H1 (cell line): ENCODE measurements around the gene CPSF4L. TPM values are rescaled to one million over a fixed set of nuclear protein-coding genes. Genes with fewer than 3 reads are reported as not detected.

Source experiments
- CTCF ChIA-PET: fragments of 300-600 bp; sonication (Branson Sonifier 250); formaldehyde crosslinking; loops from one replicate; lab custom pipeline; 2021; ENCODE audit not compliant: partially characterized antibody; lab: Charles Lee
- POLR2A ChIA-PET: fragments of 300-600 bp; sonication (Branson Sonifier 250); formaldehyde crosslinking; loops from one replicate; lab custom pipeline; 2021; ENCODE audit warnings: inconsistent platforms; ENCODE audit not compliant: partially characterized antibody; lab: Charles Lee
- DNase-seq, 2 experiments: peaks; one replicate each; pipeline versions ENCODE4 v3.0.0 to v3.0.0-alpha.2; 2010 to 2022; ENCODE audit warnings: low spot score in 2 of 2, low read depth in 1 of 2, mixed read lengths in 1 of 2
- FAIRE-seq: peaks from 2 replicates; lab custom pipeline; 2011; peaks lifted over from hg19 to GRCh38; lab: Jason Lieb, UNC
- H2AFZ ChIP-seq: 2 replicates; pipeline ENCODE4 v1.8.1; 2012; ENCODE audit warnings: low read length, inconsistent platforms
- H2AK5ac ChIP-seq: 2 replicates; pipeline ENCODE4 v1.6.1; 2013; ENCODE audit warnings: low read depth, low read length
- H2BK120ac ChIP-seq: replicated peaks from 2 replicates; pipeline ENCODE3; 2013; ENCODE audit warnings: low read depth, low read length, inconsistent platforms
- H2BK12ac ChIP-seq: 2 replicates; pipeline ENCODE4 v1.6.1; 2013; ENCODE audit warnings: low read depth, low read length
- H2BK15ac ChIP-seq: 2 replicates; pipeline ENCODE4 v1.6.1; 2013; ENCODE audit warnings: low read length
- H2BK20ac ChIP-seq: 2 replicates; pipeline ENCODE4 v1.6.1; 2013; ENCODE audit warnings: low read length
- H2BK5ac ChIP-seq: 2 replicates; pipeline ENCODE4 v1.6.1; 2013; ENCODE audit warnings: low read depth, low read length
- H3K14ac ChIP-seq: 2 replicates; pipeline ENCODE4 v1.6.1; 2013; ENCODE audit warnings: inconsistent platforms; ENCODE audit not compliant: insufficient read length
- H3K18ac ChIP-seq: 2 replicates; pipeline ENCODE4 v1.6.1; 2013; ENCODE audit warnings: low read length; ENCODE audit errors: extremely low read depth
- H3K23ac ChIP-seq: 2 replicates; pipeline ENCODE4 v1.6.1; 2013; ENCODE audit warnings: inconsistent platforms; ENCODE audit not compliant: insufficient read length
- H3K23me2 ChIP-seq: 2 replicates; pipeline ENCODE4 v1.6.1; 2013; ENCODE audit warnings: low read depth, low read length
- H3K27ac ChIP-seq: 2 replicates; pipeline ENCODE4 v1.6.1; 2011; ENCODE audit warnings: low read depth, low read length, inconsistent platforms
- H3K27me3 ChIP-seq, 4 experiments: replicated peaks in 1 of 4; 1 replicate in 1 of 4; 2 replicates in 3 of 4; pipeline versions ENCODE4 v1.6.1 to v1.8.1; 2011 to 2013; ENCODE audit warnings: low read length in 3 of 4, mild to moderate bottlenecking in 3 of 4, inconsistent platforms in 2 of 4, mixed read lengths in 2 of 4, moderate library complexity in 1 of 4; ENCODE audit not compliant: control insufficient read depth in 3 of 4, insufficient read depth in 3 of 4; ENCODE audit errors: extremely low read depth in 1 of 4
- H3K36me3 ChIP-seq, 4 experiments: 2 replicates each; pipeline versions ENCODE4 v1.6.1 to v1.8.1; 2011 to 2013; ENCODE audit warnings: mild to moderate bottlenecking in 4 of 4, low read length in 3 of 4, moderate library complexity in 2 of 4, control low read depth in 1 of 4, inconsistent platforms in 1 of 4; ENCODE audit not compliant: insufficient read depth in 4 of 4, control insufficient read depth in 2 of 4
- H3K4ac ChIP-seq: replicated peaks from 2 replicates; pipeline ENCODE3; 2013; ENCODE audit warnings: low read length, low read depth, mixed read lengths, inconsistent platforms; ENCODE audit not compliant: insufficient read length
- H3K4me1 ChIP-seq, 4 experiments: replicated peaks in 1 of 4; 1 replicate in 1 of 4; 2 replicates in 3 of 4; pipeline versions ENCODE4 v1.6.1 to v1.8.1; 2011 to 2013; ENCODE audit warnings: low read length in 3 of 4, inconsistent platforms in 2 of 4, mixed read lengths in 1 of 4; ENCODE audit not compliant: insufficient read depth in 4 of 4, control insufficient read depth in 3 of 4
- H3K4me2 ChIP-seq, 2 experiments: 2 replicates each; pipeline versions ENCODE4 v1.6.1 to v1.8.1; 2011 to 2013; ENCODE audit warnings: low read depth in 2 of 2, low read length in 2 of 2, control low read depth in 1 of 2, inconsistent platforms in 1 of 2, mild to moderate bottlenecking in 1 of 2; ENCODE audit not compliant: insufficient read depth in 1 of 2
- H3K4me3 ChIP-seq, 4 experiments: fragments of 200-600, 300-600 bp in 1 of 4; sonication (generic), shearing (Covaris generic), sonication (Bioruptor Twin) in 1 of 4; 2 replicates each; pipeline versions ENCODE4 v1.5.1 to v1.8.1; 2011 to 2016; ENCODE audit warnings: low read length in 4 of 4, low read depth in 3 of 4, control low read depth in 2 of 4, inconsistent platforms in 2 of 4, mild to moderate bottlenecking in 2 of 4, mixed read lengths in 1 of 4, moderate library complexity in 1 of 4; ENCODE audit not compliant: insufficient read depth in 2 of 4; ENCODE audit errors: extremely low read depth in 1 of 4
- H3K56ac ChIP-seq: replicated peaks from 2 replicates; pipeline ENCODE3; 2013; ENCODE audit warnings: low read depth, mild to moderate bottlenecking, mixed read lengths, low read length, inconsistent platforms; ENCODE audit not compliant: insufficient read length
- H3K79me1 ChIP-seq: 2 replicates; pipeline ENCODE4 v1.6.1; 2013; ENCODE audit warnings: low read depth, low read length, control low read depth
- H3K79me2 ChIP-seq, 2 experiments: 2 replicates each; pipeline versions ENCODE4 v1.6.1 to v1.8.1; 2012 to 2013; ENCODE audit warnings: low read length in 2 of 2, mild to moderate bottlenecking in 2 of 2, inconsistent platforms in 1 of 2; ENCODE audit not compliant: insufficient read depth in 2 of 2, control insufficient read depth in 1 of 2
- H3K9ac ChIP-seq, 4 experiments: replicated peaks in 1 of 4; 1 replicate in 1 of 4; 2 replicates in 3 of 4; pipeline versions ENCODE4 v1.6.1 to v1.8.1; 2011 to 2013; ENCODE audit warnings: low read depth in 3 of 4, low read length in 3 of 4, control low read depth in 2 of 4, mild to moderate bottlenecking in 2 of 4, moderate library complexity in 2 of 4, inconsistent platforms in 1 of 4; ENCODE audit errors: extremely low read depth in 1 of 4
- H3K9me3 ChIP-seq, 2 experiments: 2 replicates each; pipeline versions ENCODE4 v1.6.1 to v1.8.1; 2012 to 2013; ENCODE audit warnings: mild to moderate bottlenecking in 2 of 2, moderate library complexity in 2 of 2, control low read depth in 1 of 2, inconsistent platforms in 1 of 2, low read depth in 1 of 2, low read length in 1 of 2, mixed read lengths in 1 of 2; ENCODE audit not compliant: insufficient read depth in 2 of 2
- H4K20me1 ChIP-seq, 2 experiments: replicated peaks in 1 of 2; 2 replicates each; pipeline versions ENCODE3 to v1.8.1; 2011 to 2013; ENCODE audit warnings: inconsistent platforms in 2 of 2, low read length in 2 of 2, mild to moderate bottlenecking in 1 of 2; ENCODE audit not compliant: insufficient read depth in 2 of 2, control insufficient read depth in 1 of 2
- H4K5ac ChIP-seq: 2 replicates; pipeline ENCODE4 v1.6.1; 2013; ENCODE audit warnings: low read length, low read depth, mixed read lengths, inconsistent platforms; ENCODE audit not compliant: insufficient read length
- H4K8ac ChIP-seq: 2 replicates; pipeline ENCODE4 v1.8.0; 2013; ENCODE audit warnings: mild to moderate bottlenecking, moderate library complexity, low read length, inconsistent platforms; ENCODE audit not compliant: insufficient read depth; ENCODE audit errors: extremely low read depth
- H4K91ac ChIP-seq: replicated peaks from 2 replicates; pipeline ENCODE3; 2013; ENCODE audit warnings: low read length, mixed read lengths, inconsistent platforms; ENCODE audit not compliant: insufficient read length
- FOSL1 ChIP-seq: IDR thresholded peaks from 2 replicates; pipeline ENCODE4 v1.6.1; 2011; ENCODE audit warnings: mild to moderate bottlenecking, low read depth, low read length, moderate library complexity; ENCODE audit not compliant: insufficient read depth
- JUND ChIP-seq: IDR thresholded peaks from 2 replicates; pipeline ENCODE4 v1.6.1; 2011; ENCODE audit warnings: mild to moderate bottlenecking, improper control_type of control experiment, low read length
- KDM4A ChIP-seq: IDR thresholded peaks from one replicate; pipeline ENCODE4 v1.7.1; 2012; ENCODE audit warnings: low read depth, mild to moderate bottlenecking, moderate library complexity, low read length, inconsistent platforms; ENCODE audit not compliant: severe bottlenecking
- POU5F1 ChIP-seq: IDR thresholded peaks from 2 replicates; pipeline ENCODE4 v1.6.1; 2011; ENCODE audit warnings: low read depth, mild to moderate bottlenecking, low read length, moderate library complexity
- SAP30 ChIP-seq: fragments of 300-600 bp; sonication (generic); IDR thresholded peaks from 2 replicates; pipeline ENCODE4 v1.7.1; 2012; ENCODE audit warnings: low read length, moderate library complexity, mild to moderate bottlenecking, inconsistent platforms; ENCODE audit not compliant: insufficient read depth, insufficient replicate concordance
- SIN3A ChIP-seq, 2 experiments: IDR thresholded peaks in 1 of 2; conservative IDR thresholded peaks in 1 of 2; 2 replicates each; pipeline ENCODE4 v1.6.1; 2011 to 2012; ENCODE audit warnings: low read length in 2 of 2, improper control_type of control experiment in 1 of 2, low read depth in 1 of 2, mild to moderate bottlenecking in 1 of 2
- SIRT6 ChIP-seq: IDR thresholded peaks from one replicate; pipeline ENCODE4 v1.7.1; 2012; ENCODE audit warnings: low read length, inconsistent platforms
- SP4 ChIP-seq: IDR thresholded peaks from 2 replicates; pipeline ENCODE4 v1.6.1; 2012; ENCODE audit warnings: low read length, inconsistent platforms
- SRF ChIP-seq: IDR thresholded peaks from 2 replicates; pipeline ENCODE4 v1.6.1; 2011; ENCODE audit warnings: mild to moderate bottlenecking, low read depth, low read length, moderate library complexity
- TAF1 ChIP-seq: IDR thresholded peaks from 2 replicates; pipeline ENCODE4 v1.6.1; 2011; ENCODE audit warnings: mild to moderate bottlenecking, low read depth, low read length
- ZNF274 ChIP-seq: IDR thresholded peaks from 2 replicates; pipeline ENCODE4 v1.7.0; 2012; ENCODE audit warnings: low read length, borderline replicate concordance; ENCODE audit errors: extremely low read depth
- WGBS, 2 experiments: shearing (Covaris generic) in 1 of 2; methylation state at CpG; one replicate each; pipeline versions ENCODE4 v1.1.6 to v1.1.7; 2013 to 2015; ENCODE audit warnings: low lambda C conversion rate in 2 of 2, mixed read lengths in 2 of 2, inconsistent platforms in 1 of 2, low coverage in 1 of 2, missing lambda C conversion rate in 1 of 2; ENCODE audit not compliant: insufficient replicate concordance in 2 of 2, insufficient coverage in 1 of 2, insufficient read length in 1 of 2; ENCODE audit errors: extremely low coverage in 1 of 2, missing lambda C conversion rate in 1 of 2; 5-methylcytosine and 5-hydroxymethylcytosine counted together
- polyA plus RNA-seq, 7 experiments: library from polyadenylated mRNA; depleted of rRNA in 3 of 7; stranded (reverse) in 5 of 7; unstranded in 2 of 7; fragments of >200 nt in 5 of 7; fragments of 200-250 nt in 2 of 7; gene quantifications; 1 replicate in 5 of 7; 2 replicates in 1 of 7; 4 replicates in 1 of 7; pipeline versions ENCODE4 v1.2.1 to v1.2.3, GENCODE V29; 2011 to 2013; ENCODE audit warnings: missing spikeins in 2 of 7, mixed read lengths in 2 of 7
- total RNA-seq: library from RNA; stranded (reverse); fragmentation: NEBNext Ultra II Directional; extraction: Animal tissue kit (Norgen Biotek cat#: 25700); gene quantifications from 2 replicates; pipeline ENCODE4 v1.2.1, GENCODE V29; 2021

Gene CPSF4L
- total and polyA plus RNA-seq, 2 of the 8 experiments (the other 6 are each of a cell fraction or from before 2014, with no cell fraction given) = not detected

- no peak overlapping the region for H2BK120ac ChIP-seq
- CTCF ChIA-PET = interaction anchor here (0.8 to 8.5 kb wide), 18 partner anchors 10 to 80 kb away, joined by 3 to 53 read pairs (median 8); partner anchors contain the start of gene CPSF4L
- no peak overlapping the region for H2BK12ac ChIP-seq
- peak overlapping the region; percentile 12 for H3K56ac ChIP-seq
- H3K14ac ChIP-seq = no peak overlapping the region
- H2AK5ac ChIP-seq = no peak overlapping the region
- H3K9me3 ChIP-seq = no peaks in the 10 kb centered on the region
- no peaks in the 10 kb centered on the region for H3K36me3 ChIP-seq
- H2BK15ac ChIP-seq = peak overlapping the region; percentile 61; the same call in 1 of the 2 replicates
- peak overlapping the region; percentile 78 to 92 (median 82) for H3K4me3 ChIP-seq
- no peak overlapping the region for H2BK5ac ChIP-seq
- H3K9ac ChIP-seq = peak overlapping the region; percentile 34 to 73 (median 42); a peak in 3 of 7 replicates
- DNase-seq (peak in 1 of 2 experiments; percentile 71), FAIRE-seq (no peak)
- H3K79me2 ChIP-seq = peaks cover 0 to 19% of the 10 kb centered on the region in 2 experiments; a peak in 1 of 4 replicates
- peaks cover 0 to 2% of the 10 kb centered on the region in 2 experiments for H4K20me1 ChIP-seq
- H3K23me2 ChIP-seq = peaks cover 16% of the 10 kb centered on the region; the same call in 1 of the 2 replicates
- TF ChIP-seq SIRT6 = no peak
- 0 out of 4 replicates have a peak, but pooled peaks of 1 of the 2 experiments have one; percentile 2 for TF ChIP-seq SIN3A (conservative IDR thresholded peaks at IDR 0.05 in 1 of 2, IDR thresholded peaks at IDR 0.05 in 1 of 2; ENCODE audit: low read depth in 1 of 2, low read length in 2 of 2)
- TF ChIP-seq FOSL1 = no peak
- peak; percentile 16 for TF ChIP-seq SAP30
- no peak for TF ChIP-seq SRF
- no peak for TF ChIP-seq ZNF274
- TF ChIP-seq KDM4A = peak; percentile 73
- no peak for TF ChIP-seq TAF1
- no peak for TF ChIP-seq SP4
- no peak for TF ChIP-seq POU5F1
- no peak for TF ChIP-seq JUND
- no peak overlapping the region for H3K23ac ChIP-seq
- peak overlapping the region; percentile 93 for H3K4me2 ChIP-seq
- no peak overlapping the region for H2BK20ac ChIP-seq
- H4K5ac ChIP-seq = no peak overlapping the region
- peaks cover 2 to 21% (median 17%) of the 10 kb centered on the region in 4 experiments for H3K4me1 ChIP-seq
- WGBS, 2 experiments = 1% methylated on average over 16 of the region's 38 CpGs; no CpG with 5 or more reads in 1 of the 2 experiments
- no peak overlapping the region for H3K27ac ChIP-seq
- H2AFZ ChIP-seq = 0 out of 2 replicates have a peak overlapping the region, but pooled peaks have one; percentile 42
- peak overlapping the region; percentile 54 for H4K8ac ChIP-seq
- no peaks in the 10 kb centered on the region; the same call in none of the 2 replicates for H3K79me1 ChIP-seq
- H3K4ac ChIP-seq = no peak overlapping the region
- H4K91ac ChIP-seq = peak overlapping the region; percentile 36
- no peak overlapping the region; the same call in none of the 2 replicates for H3K18ac ChIP-seq
- peaks cover 0 to 10% (median 5%) of the 10 kb centered on the region in 4 experiments; a peak in 3 of 7 replicates for H3K27me3 ChIP-seq
- POLR2A ChIA-PET = interaction anchor here (0.6 to 6.6 kb wide), 9 partner anchors 9 to 91 kb away, joined by 3 to 49 read pairs (median 5); no protein-coding TSS in a partner anchor
Observed at GRCh38 chr17:73311428-73311780, 49.7 kb upstream of the CPSF4L start.
